Glutamatergic neuron (in vitro differentiated cells): ENCODE results near the gene MICU1. TPM values are rescaled to one million over a fixed set of nuclear protein-coding genes. Genes with fewer than 3 reads are reported as not detected.

Experiments used
- DNase-seq: peaks from one replicate; pipeline ENCODE4 v3.0.0; 2022
- H3K27ac Mint-ChIP-seq: one replicate; pipeline ENCODE4 v1.8.0; 2020; ENCODE audit warnings: mild to moderate bottlenecking, mixed read lengths, inconsistent platforms; ENCODE audit not compliant: unreplicated experiment
- H3K27me3 Mint-ChIP-seq: one replicate; pipeline ENCODE4 v1.8.0; 2020; ENCODE audit warnings: mild to moderate bottlenecking, moderate library complexity, mixed read lengths, inconsistent platforms; ENCODE audit not compliant: unreplicated experiment
- H3K36me3 Mint-ChIP-seq: one replicate; pipeline ENCODE4 v1.8.0; 2020; ENCODE audit warnings: mild to moderate bottlenecking, mixed read lengths, inconsistent platforms; ENCODE audit not compliant: unreplicated experiment
- H3K4me1 Mint-ChIP-seq: one replicate; pipeline ENCODE4 v1.8.0; 2020; ENCODE audit warnings: mild to moderate bottlenecking, low read depth, mixed read lengths, inconsistent platforms; ENCODE audit not compliant: unreplicated experiment
- H3K4me3 Mint-ChIP-seq: one replicate; pipeline ENCODE4 v1.8.0; 2020; ENCODE audit warnings: mild to moderate bottlenecking, mixed read lengths, inconsistent platforms; ENCODE audit not compliant: unreplicated experiment
- H3K9me3 Mint-ChIP-seq: one replicate; pipeline ENCODE4 v1.8.0; 2020; ENCODE audit warnings: mild to moderate bottlenecking, moderate library complexity, mixed read lengths, inconsistent platforms; ENCODE audit not compliant: unreplicated experiment
- CTCF ChIP-seq: fragments of 200-600 bp; sonication (generic); IDR thresholded peaks from one replicate; pipeline ENCODE4 v1.5.0; 2021; ENCODE audit not compliant: partially characterized antibody, unreplicated experiment
- total RNA-seq: library from RNA; stranded (reverse); fragmentation: NEBNext Ultra II Directional; extraction: Animal tissue kit (Norgen Biotek cat#: 25700); gene quantifications from one replicate; pipeline ENCODE4 v1.2.1, GENCODE V29; 2021; ENCODE audit not compliant: unreplicated experiment

The MICU1 gene
- total RNA-seq, 1 donor from 2014 or later = 33.5 TPM

- DNase-seq = no peak
- Mint-ChIP-seq H3K36me3 (peaks cover 4% of the 10 kb centered on the region), H3K4me3 (no peak overlapping the region), H3K4me1 (no peaks in the 10 kb centered on the region), H3K27me3 (no peaks in the 10 kb centered on the region), H3K27ac (no peak overlapping the region), H3K9me3 (no peaks in the 10 kb centered on the region)
- TF ChIP-seq CTCF = no peak
Measured at GRCh38 chr10:72615970-72616369, 9.9 kb downstream of the MICU1 start.

- H3K4me1 Mint-ChIP-seq = no peaks in the 10 kb centered on the region
- no peak overlapping the region for H3K27ac Mint-ChIP-seq
Measured at GRCh38 chr10:72612203-72612826, 13.6 kb downstream of the MICU1 start.

GRCh38 chr10:72611783-72612182, 14.1 kb downstream of the MICU1 start:
- H3K4me3 Mint-ChIP-seq = no peak overlapping the region
- TF ChIP-seq CTCF = no peak
- no peaks in the 10 kb centered on the region for H3K27me3 Mint-ChIP-seq
- no peak for DNase-seq
- H3K4me1 Mint-ChIP-seq = no peaks in the 10 kb centered on the region
- H3K27ac Mint-ChIP-seq = no peak overlapping the region
- H3K9me3 Mint-ChIP-seq = peaks cover 4% of the 10 kb centered on the region
- H3K36me3 Mint-ChIP-seq = peaks cover 4% of the 10 kb centered on the region

More at GRCh38 chr10:72612203-72612826, 13.6 kb downstream of the MICU1 start:
- no peak for TF ChIP-seq CTCF
- Mint-ChIP-seq H3K36me3 (peaks cover 4% of the 10 kb centered on the region), H3K4me3 (no peak overlapping the region), H3K27me3 (no peaks in the 10 kb centered on the region), H3K9me3 (peaks cover 4% of the 10 kb centered on the region)
- DNase-seq = no peak

- Mint-ChIP-seq H3K4me3 (no peak overlapping the region), H3K36me3 (no peaks in the 10 kb centered on the region), H3K27me3 (no peaks in the 10 kb centered on the region), H3K4me1 (no peaks in the 10 kb centered on the region), H3K9me3 (peaks cover 4% of the 10 kb centered on the region), H3K27ac (no peak overlapping the region)
- no peak for DNase-seq
- no peak for TF ChIP-seq CTCF
Measured at GRCh38 chr10:72610466-72610865, 15.4 kb downstream of the MICU1 start.

- Mint-ChIP-seq H3K4me1 (no peaks in the 10 kb centered on the region), H3K4me3 (no peak overlapping the region), H3K9me3 (peaks cover 4% of the 10 kb centered on the region), H3K27ac (no peak overlapping the region), H3K36me3 (no peaks in the 10 kb centered on the region), H3K27me3 (no peaks in the 10 kb centered on the region)
- DNase-seq = no peak
- TF ChIP-seq CTCF = no peak
Measured at GRCh38 chr10:72605122-72605521, 20.8 kb downstream of the MICU1 start.
